ENCODE results near the gene CDX2. TPM values are rescaled to one million over a fixed set of nuclear protein-coding genes. Genes with fewer than 3 reads are reported as not detected.

Gene CDX2
- total RNA-seq, 4 donors from 2014 or later: not detected

GRCh38 chr13:27968316-27969081, 616 bp downstream of the CDX2 start:
- DNase-seq (ENCODE audit: low spot score) (no peak), ATAC-seq (ENCODE audit: low FRiP score) (no peak)
- TF ChIP-seq CTCF (IDR thresholded peaks at IDR 0.05): no peak

- no peak for DNase-seq (ENCODE audit: low spot score)
- no peak for ATAC-seq (ENCODE audit: low FRiP score)
- TF ChIP-seq CTCF (IDR thresholded peaks at IDR 0.05): no peak
Observed at GRCh38 chr13:27967736-27968315, 1.3 kb downstream of the CDX2 start.

- DNase-seq (ENCODE audit: low spot score): no peak
- no peak for TF ChIP-seq CTCF (IDR thresholded peaks at IDR 0.05)
- ATAC-seq (ENCODE audit: low FRiP score): no peak
Observed at GRCh38 chr13:27967203-27967735, 1.8 kb downstream of the CDX2 start.

- no peak for DNase-seq (ENCODE audit: low spot score)
- ATAC-seq (ENCODE audit: low FRiP score): no peak
- no peak for TF ChIP-seq CTCF (IDR thresholded peaks at IDR 0.05)
Observed at GRCh38 chr13:27966641-27967202, 2.4 kb downstream of the CDX2 start.

GRCh38 chr13:27965740-27966640, 3.1 kb downstream of the CDX2 start:
- TF ChIP-seq CTCF (IDR thresholded peaks at IDR 0.05): no peak
- ATAC-seq (ENCODE audit: low FRiP score) (no peak), DNase-seq (ENCODE audit: low spot score) (no peak)

- no peak for ATAC-seq (ENCODE audit: low FRiP score)
- no peak for TF ChIP-seq CTCF (IDR thresholded peaks at IDR 0.05)
- no peak for DNase-seq (ENCODE audit: low spot score)
Observed at GRCh38 chr13:27965343-27965739, 3.8 kb downstream of the CDX2 start.

Data from omental fat pad (tissue), 4 donors.